CD4-positive, alpha-beta T cell treated with Interleukin-6 for 4 hours (primary cell): ENCODE data around the gene MUC6.
A peak's percentile ranks its signal among the peaks of the same experiment; 100 is the strongest.

Source experiments
- DNase-seq: peaks from one replicate; pipeline ENCODE4 v3.0.0-alpha.2; 2020; ENCODE audit warnings: mixed read lengths

MUC6 gene

GRCh38 chr11:1051356-1052132 is 15.0 kb upstream of the MUC6 start:
- DNase-seq, result no peak

GRCh38 chr11:1050581-1051355 is 14.2 kb upstream of the MUC6 start:
- DNase-seq, result peak; percentile 78

GRCh38 chr11:1049911-1050580 is 13.5 kb upstream of the MUC6 start:
- DNase-seq, result no peak

GRCh38 chr11:1049431-1049891 is 12.9 kb upstream of the MUC6 start:
- no peak for DNase-seq

GRCh38 chr11:1049071-1049405 is 12.5 kb upstream of the MUC6 start:
- no peak for DNase-seq

- DNase-seq, result no peak
Observed at GRCh38 chr11:1048375-1049070, 12.0 kb upstream of the MUC6 start.

GRCh38 chr11:1047595-1048156 is 11.2 kb upstream of the MUC6 start:
- DNase-seq, result no peak

- DNase-seq, result no peak
Observed at GRCh38 chr11:1044160-1044559, 7.6 kb upstream of the MUC6 start.

GRCh38 chr11:1043563-1044096 is 7.1 kb upstream of the MUC6 start:
- no peak for DNase-seq

GRCh38 chr11:1042626-1043562 is 6.4 kb upstream of the MUC6 start:
- no peak for DNase-seq

- DNase-seq, result no peak
Observed at GRCh38 chr11:1041936-1042608, 5.6 kb upstream of the MUC6 start.

- no peak for DNase-seq
Observed at GRCh38 chr11:1041471-1041870, 5.0 kb upstream of the MUC6 start.

- no peak for DNase-seq
Observed at GRCh38 chr11:1041149-1041467, 4.6 kb upstream of the MUC6 start.

GRCh38 chr11:1040428-1041148 is 4.1 kb upstream of the MUC6 start:
- DNase-seq, result no peak

GRCh38 chr11:1039481-1040427 is 3.2 kb upstream of the MUC6 start:
- DNase-seq, result no peak

GRCh38 chr11:1038921-1039320 is 2.4 kb upstream of the MUC6 start:
- DNase-seq, result no peak

- DNase-seq, result no peak
Observed at GRCh38 chr11:1038361-1038760, 1.8 kb upstream of the MUC6 start.

GRCh38 chr11:1037506-1038055 is 1.1 kb upstream of the MUC6 start:
- DNase-seq, result no peak

GRCh38 chr11:1036931-1037330 is 413 bp upstream of the MUC6 start:
- no peak for DNase-seq
